HG02943 (cell line): ENCODE measurements around the gene ADAMTSL2.

Experiments used
- ATAC-seq: cut with Tn5 transposase; IDR thresholded peaks from one replicate; pipeline ENCODE4 v1.9.1; 2021; ENCODE audit warnings: mild to moderate bottlenecking, low read depth, moderate library complexity; ENCODE audit not compliant: unreplicated experiment

The ADAMTSL2 gene

DNA sequence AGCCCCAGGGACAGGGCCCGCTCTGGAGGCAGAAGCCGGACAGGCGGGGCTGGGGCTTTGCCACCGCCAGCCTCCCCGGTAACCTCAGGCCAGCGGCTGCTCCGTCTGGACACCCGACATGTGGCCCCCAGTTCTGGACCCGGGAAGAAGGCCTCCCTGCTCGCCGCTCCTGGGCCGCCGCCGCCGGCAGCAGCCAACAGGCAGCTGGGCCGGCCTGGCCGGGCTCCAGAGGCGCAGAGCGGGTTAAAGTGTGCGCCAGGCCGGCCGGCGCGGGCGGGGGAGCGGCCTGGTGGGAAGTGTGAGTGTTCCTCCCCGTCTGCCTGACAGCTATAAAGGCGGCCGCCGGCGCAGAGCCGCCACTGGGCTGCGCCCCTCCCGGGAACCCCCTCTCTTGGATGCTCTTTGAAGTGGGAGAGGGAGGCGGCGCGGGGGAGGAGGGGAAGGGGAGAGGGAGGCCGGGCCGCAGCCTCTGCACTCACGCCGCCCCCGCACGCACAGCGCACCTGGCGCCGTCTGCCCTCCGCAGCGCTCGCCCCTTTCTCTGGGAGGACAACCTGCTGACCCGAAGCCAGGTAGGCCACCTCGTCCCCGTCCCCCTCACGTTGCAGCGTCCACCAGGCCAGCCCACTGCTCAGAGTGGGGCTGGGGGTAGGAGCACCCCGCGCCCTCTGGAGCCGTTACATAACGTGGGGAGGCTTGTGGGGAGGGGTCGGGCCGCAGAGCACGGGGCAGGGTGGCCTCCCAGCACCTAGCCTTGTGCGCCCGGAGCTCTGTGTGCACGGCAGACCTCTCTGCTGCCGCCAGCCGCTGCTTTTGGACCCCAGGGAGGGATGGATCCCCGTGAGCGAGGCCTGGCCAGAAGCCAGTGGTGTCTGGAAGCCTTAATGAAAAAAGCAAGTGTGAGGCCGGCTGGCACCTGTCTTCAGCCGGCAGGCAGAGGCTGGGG, at the start of gene ADAMTSL2:
Gene ADAMTSL2, plus strand, starts transcription at position 359 of the 946 bp plus-strand sequence. CDS start 2,009 bp downstream, outside the sequence.
- no peak for ATAC-seq

GRCh38 chr9:133485531-133486260, 48.8 kb upstream of the ADAMTSL2 start:
- no peak for ATAC-seq

DNA sequence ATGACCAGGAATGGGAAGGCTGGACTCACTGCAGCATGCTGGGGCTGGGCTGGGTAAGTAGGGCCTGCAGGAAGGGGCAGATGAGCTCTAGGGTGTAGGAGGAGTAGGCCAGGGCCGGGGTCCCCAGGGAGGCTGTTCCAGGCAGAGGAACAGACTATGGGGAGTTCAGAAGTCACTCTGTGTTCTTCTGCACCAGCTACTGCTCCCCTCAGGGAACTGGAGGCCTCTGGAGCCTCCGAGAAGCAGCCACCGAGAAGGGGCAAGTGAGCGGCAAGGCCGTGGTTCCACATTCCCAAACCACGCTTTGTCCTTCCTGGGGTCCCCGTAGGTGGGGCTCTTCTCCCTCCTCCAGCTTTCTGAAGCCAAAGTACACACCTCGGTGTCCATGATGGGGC, 47.2 kb upstream of the ADAMTSL2 start:
- ATAC-seq, result no peak

- no peak for ATAC-seq
These were observed 45.7 kb upstream of the ADAMTSL2 start for GRCh38 chr9:133488686-133489252.

DNA sequence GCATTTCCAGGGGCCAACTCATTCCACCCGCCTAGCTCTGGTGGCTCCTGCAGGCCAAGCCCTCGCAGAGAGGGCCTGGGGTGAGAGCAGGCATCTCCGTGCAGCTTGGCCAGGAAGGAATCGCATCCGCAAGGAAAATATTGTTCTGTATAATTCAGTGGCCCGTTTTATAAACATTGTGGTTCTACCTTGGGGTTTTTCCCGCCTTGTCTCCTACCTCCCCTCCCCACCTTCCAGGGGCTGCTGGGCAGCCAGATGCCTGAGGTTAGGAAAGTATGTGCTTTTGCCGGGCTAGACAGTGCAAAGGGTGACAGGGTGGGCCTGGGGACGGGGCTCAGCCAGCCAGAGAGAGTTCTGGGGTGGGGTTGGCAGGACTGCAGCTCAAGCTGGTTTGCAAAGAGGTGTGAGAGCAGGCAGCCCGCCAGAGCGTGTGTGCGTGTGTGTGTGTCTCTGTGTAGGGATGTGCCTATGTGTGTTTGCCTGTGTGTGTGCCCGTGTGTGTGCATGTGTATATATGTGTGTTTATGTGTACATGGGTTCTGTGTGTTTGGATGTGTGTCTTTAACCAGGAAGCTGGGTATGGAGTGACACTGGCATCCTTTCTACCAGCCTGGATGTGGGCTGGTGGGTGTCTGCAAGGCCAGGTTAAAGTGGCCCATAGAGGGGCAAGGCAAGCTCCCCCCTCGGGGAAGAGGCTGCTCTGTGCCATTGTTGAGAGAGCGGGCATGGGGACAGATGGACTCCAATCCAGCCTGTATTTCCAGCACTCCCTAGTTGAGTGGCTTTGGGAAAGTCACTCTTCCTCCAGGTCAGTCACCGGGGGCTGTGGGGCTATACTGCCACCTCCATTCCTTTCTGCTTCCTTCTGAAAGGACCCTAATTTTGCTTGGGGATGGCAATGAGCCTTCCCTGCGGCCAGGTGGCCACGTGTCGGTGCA, 45.0 kb upstream of the ADAMTSL2 start:
- ATAC-seq, result no peak

DNA sequence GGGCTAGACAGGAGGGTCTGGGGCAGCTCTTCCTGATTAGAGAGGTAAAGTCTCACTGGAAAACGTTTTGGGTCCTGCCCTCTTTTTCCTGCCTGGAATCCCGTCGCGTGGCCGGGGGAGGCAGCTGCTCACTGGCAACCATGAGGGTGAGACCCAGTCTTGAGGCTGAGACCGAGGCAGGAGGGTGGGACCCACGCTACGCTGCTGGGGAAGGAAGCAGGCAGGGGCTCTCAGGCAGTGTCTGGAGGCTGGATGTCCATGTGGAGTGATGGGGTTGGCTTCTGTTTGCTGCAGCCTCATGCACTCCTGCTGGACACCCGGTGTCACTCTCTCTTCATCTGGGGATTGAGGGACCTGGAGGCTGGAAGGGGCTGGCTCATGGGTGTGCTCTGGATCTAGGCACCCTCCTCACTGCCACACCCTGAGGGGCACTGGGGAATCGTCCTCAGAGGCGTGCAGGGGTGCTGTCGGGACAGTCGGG, 44.3 kb upstream of the ADAMTSL2 start:
- no peak for ATAC-seq

- no peak for ATAC-seq
These were observed 43.4 kb upstream of the ADAMTSL2 start for GRCh38 chr9:133490865-133491655.

GRCh38 chr9:133491656-133491925, 42.9 kb upstream of the ADAMTSL2 start:
- ATAC-seq, result no peak

DNA sequence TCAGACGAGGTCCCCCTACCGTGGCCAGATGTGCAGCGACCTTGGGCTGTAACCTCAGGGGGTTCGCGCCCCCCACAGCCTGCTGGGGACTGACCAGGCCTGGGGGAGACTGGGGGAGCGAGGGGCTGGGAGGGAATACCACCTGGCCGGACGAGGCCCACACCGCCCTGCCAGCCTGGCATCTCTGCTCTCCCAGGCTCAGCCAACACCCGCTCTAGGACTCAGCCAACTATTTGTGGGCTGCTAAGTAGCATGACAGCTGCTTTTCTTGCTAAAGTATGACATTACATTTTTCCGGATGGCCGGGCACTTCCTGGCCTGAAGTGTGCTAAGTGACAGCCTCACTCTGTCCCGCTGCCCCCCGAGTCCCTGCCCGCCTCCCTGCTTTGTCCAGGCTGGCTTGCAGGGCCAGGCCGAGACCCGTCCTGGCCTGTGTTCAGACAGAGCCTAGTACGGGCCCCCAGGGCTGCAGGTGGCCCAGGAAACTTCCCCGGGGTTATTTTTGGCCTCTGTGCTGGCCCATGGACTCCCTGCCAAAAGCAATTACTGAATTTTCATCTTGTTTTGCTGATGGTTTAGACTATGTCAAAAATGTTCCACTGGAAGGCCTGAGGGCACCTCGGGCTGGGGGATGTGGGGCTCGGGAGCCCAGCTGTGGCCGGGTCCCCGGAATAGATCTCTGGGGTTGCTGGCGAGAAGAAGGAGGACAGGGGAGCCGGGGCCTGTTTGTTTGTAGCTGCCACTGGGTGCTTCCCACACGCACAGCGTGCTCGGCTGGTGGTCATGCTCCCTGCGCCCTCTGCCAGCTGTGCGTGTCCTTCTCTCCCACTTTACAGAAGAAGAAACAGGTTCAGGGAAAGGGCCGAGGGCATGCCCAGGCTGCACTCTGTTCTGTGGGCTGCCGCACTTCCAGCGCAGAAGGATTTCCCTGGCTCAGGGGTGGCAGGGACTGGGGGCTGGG, 42.2 kb upstream of the ADAMTSL2 start:
- ATAC-seq, result no peak

DNA sequence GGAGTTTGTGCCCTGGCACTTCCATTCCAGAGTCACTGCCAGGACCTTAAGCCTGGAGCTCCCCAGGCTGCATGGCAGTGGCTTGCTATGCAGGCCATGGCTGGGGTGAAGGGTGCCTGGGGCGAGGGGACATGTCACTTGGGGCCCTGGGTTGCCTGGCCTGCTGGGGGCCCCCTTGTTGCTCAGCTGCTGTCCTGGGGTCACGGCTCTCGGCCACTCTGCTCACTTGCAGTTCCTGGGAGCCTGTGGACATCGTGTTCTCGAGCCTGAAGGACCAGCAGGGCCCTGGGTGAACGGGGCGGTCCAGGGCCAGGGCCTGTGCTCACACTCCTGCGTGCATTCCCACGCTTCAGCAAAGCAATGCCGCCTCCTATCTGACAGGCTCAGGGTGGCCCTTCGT, 41.1 kb upstream of the ADAMTSL2 start:
- ATAC-seq, result no peak

- no peak for ATAC-seq
These were observed 40.5 kb upstream of the ADAMTSL2 start for GRCh38 chr9:133493845-133494540.

- ATAC-seq, result no peak
These were observed 39.7 kb upstream of the ADAMTSL2 start for GRCh38 chr9:133494636-133495326.

DNA sequence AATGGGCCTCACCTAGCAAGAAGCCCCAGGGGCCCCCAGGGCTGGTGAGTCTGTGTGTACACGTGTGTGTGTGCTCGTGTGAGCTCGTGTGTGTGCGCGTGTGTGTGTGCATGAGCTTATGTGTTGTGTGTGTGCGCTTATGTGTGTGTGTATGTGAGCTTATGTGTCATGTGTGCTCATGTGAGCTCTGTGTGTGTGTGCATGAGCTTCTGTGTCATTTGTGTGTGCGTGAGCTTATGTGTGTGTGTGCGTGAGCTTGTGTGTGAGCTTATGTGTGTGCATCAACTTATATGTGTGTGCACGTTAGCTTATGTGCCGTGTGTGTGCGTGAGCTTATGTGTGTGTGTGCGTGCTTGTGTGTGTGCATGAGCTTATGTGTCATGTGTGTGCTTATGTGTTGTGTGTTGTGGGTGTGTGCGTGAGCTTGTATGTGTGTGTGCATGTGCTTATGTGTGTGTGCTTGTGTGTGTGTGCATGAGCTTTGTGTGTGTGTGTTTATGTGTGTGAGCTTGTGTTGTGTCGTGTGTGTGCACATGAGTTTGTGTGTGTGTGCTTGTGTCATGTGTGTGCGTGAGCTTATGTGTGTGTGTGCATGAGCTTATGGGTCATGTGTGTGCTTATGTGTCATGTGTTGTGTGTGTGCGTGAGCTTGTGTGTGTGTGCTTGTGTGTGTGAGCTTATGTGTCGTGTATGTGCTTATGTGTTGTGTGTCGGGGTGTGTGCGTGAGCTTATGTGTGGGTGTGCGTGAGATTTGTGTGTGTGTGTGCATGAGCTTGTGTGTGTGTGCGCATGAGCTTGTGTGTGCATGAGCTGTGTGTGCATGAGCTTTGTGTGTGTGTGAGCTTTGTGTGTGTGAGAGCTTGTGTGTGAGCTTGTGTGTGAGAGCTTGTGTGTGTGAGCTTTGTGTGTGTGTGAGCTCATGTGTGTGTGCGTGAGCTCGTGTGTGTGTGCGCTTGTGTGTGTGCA, 38.9 kb upstream of the ADAMTSL2 start:
- no peak for ATAC-seq

- no peak for ATAC-seq
These were observed 37.4 kb upstream of the ADAMTSL2 start for GRCh38 chr9:133496861-133497842.
